Type B pancreatic cell (in vitro differentiated cells): ENCODE data around the gene SH2D4B. TPM values are rescaled to one million over a fixed set of nuclear protein-coding genes. Genes with fewer than 3 reads are reported as not detected.

ENCODE experiments used
- DNase-seq: peaks from one replicate; pipeline ENCODE4 v3.0.0; 2021; ENCODE audit warnings: mixed read lengths; ENCODE audit not compliant: unreplicated experiment; ENCODE audit errors: extremely low spot score
- H3K27ac Mint-ChIP-seq: 2 replicates; pipeline ENCODE4 v1.8.0; 2021; ENCODE audit warnings: mild to moderate bottlenecking, mixed read lengths
- H3K27me3 Mint-ChIP-seq: 2 replicates; pipeline ENCODE4 v1.8.0; 2021; ENCODE audit warnings: mixed read lengths
- H3K36me3 Mint-ChIP-seq: 2 replicates; pipeline ENCODE4 v1.8.0; 2021; ENCODE audit warnings: mixed read lengths
- H3K4me1 Mint-ChIP-seq: one replicate; pipeline ENCODE4 v1.8.0; 2021; ENCODE audit warnings: mixed read lengths; ENCODE audit not compliant: unreplicated experiment
- H3K4me3 Mint-ChIP-seq: 2 replicates; pipeline ENCODE4 v1.8.0; 2021; ENCODE audit warnings: mild to moderate bottlenecking, mixed read lengths
- H3K9me3 Mint-ChIP-seq: 2 replicates; pipeline ENCODE4 v1.8.0; 2021; ENCODE audit warnings: mixed read lengths
- total RNA-seq: library from RNA; stranded (reverse); gene quantifications from 2 replicates; pipeline ENCODE4 v1.2.1, GENCODE V29; 2021; ENCODE audit warnings: low replicate concordance
- TF ChIP-seq, protein P1 (sequence below): fragments of 200-600 bp; sonication (generic); conservative IDR thresholded peaks from 2 replicates; pipeline ENCODE4 v1.5.0; 2021; ENCODE audit warnings: antibody characterized with exemption, mild to moderate bottlenecking

The SH2D4B gene
- total RNA-seq, 1 donor from 2014 or later: 0.10 TPM

DNA sequence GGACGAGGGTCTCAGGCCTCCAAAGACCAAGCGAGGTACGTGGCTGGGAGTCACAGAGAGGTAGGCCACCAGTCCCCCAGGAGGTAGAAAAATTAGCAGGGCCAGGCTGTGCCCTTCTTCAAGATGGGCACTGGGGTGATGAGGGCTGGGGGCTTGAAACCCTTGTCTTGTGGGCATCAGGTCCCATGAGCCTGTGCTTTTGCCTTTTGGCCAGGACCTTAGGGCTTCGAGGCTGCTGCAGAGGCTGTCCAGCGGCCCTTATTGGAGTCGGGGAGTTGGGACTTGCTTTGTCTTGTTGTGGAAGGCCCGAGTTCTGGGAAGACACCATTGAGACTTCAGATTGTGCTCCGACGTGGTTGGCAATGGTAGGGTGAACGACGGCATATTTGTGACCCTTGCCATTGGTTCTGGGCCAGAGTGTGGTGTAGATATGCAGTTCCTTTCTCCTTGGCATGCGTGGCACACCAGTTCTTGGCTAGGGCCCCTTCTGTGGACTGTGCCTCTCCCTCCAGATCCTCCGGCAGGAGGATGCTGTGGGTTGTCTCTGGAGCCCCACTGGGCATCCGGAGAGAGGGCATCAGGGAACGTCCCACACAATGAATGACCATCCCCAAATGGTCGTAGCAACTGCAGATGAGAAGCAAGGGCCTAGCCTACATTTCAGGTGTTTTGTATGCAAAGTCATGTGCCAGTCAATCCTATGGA is 931 bp downstream of the SH2D4B start:
- peak; percentile 51 for DNase-seq
- peaks cover 3% of the 10 kb centered on the region for H3K27me3 Mint-ChIP-seq
- peaks cover 8% of the 10 kb centered on the region for H3K4me1 Mint-ChIP-seq
- H3K9me3 Mint-ChIP-seq: no peaks in the 10 kb centered on the region
- no peak overlapping the region for H3K4me3 Mint-ChIP-seq
- peaks cover 3% of the 10 kb centered on the region for H3K36me3 Mint-ChIP-seq
- H3K27ac Mint-ChIP-seq: no peak overlapping the region
- TF ChIP-seq, protein P1, sequence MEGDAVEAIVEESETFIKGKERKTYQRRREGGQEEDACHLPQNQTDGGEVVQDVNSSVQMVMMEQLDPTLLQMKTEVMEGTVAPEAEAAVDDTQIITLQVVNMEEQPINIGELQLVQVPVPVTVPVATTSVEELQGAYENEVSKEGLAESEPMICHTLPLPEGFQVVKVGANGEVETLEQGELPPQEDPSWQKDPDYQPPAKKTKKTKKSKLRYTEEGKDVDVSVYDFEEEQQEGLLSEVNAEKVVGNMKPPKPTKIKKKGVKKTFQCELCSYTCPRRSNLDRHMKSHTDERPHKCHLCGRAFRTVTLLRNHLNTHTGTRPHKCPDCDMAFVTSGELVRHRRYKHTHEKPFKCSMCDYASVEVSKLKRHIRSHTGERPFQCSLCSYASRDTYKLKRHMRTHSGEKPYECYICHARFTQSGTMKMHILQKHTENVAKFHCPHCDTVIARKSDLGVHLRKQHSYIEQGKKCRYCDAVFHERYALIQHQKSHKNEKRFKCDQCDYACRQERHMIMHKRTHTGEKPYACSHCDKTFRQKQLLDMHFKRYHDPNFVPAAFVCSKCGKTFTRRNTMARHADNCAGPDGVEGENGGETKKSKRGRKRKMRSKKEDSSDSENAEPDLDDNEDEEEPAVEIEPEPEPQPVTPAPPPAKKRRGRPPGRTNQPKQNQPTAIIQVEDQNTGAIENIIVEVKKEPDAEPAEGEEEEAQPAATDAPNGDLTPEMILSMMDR: no peak

DNA sequence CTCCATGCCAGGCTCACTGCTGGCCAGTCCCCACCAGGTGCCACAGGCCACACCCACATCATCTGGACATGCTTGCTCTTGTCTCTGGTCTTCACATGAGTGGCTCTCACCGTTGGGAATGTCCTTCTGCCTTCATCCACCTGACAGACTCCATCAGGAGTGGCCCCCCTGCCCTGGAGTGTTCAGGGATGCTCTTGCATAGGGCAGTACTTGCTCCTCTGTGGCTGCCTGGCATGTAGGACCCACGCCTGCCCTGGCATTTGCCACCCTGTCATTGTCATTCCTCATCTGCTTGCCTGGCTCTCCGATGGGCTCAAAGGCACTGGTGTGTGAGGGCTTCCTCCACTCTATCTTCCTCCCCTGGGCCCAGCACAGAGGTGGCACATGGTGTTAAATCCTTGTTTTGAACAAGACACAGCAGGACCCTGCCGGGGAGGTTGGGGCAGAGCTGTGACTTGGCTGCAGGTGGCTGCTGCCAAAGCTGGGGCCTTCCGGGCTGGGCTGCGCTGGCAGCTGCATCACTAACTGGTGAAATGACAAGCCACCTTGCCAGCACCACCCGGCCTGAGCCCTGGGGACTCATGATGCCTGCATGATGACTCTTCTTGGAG is 1.8 kb downstream of the SH2D4B start:
- Mint-ChIP-seq H3K27ac (no peak overlapping the region), H3K27me3 (peaks cover 3% of the 10 kb centered on the region)

DNA sequence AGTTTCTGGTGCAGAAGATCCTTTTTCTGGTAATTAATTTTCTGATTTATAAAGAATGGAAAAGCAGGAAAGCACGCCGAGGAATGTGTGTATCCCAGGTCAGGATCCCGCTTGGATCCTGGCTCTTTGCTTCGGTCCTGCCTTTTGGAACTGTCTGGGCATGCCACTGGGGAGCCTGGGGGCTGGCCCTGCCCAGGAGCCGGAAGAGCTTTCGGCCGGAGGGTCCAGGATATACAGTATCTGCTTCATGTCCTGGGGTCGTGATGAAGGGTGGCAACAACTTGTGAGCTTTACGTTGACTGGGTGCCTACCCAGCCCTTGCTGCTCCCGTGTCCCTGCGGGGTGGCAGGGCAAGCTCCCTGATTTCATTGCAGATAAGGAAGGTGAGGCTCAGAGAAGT is 2.4 kb downstream of the SH2D4B start:
- H3K36me3 Mint-ChIP-seq: peaks cover 3% of the 10 kb centered on the region
- no peaks in the 10 kb centered on the region for H3K9me3 Mint-ChIP-seq
- H3K4me1 Mint-ChIP-seq: peaks cover 8% of the 10 kb centered on the region
- H3K27ac Mint-ChIP-seq: no peak overlapping the region
- no peak overlapping the region for H3K4me3 Mint-ChIP-seq
- TF ChIP-seq, protein P1: no peak
- no peak for DNase-seq
- H3K27me3 Mint-ChIP-seq: peaks cover 3% of the 10 kb centered on the region

More for the DNA sequence above, 1.8 kb downstream of the SH2D4B start:
- peak; percentile 47 for DNase-seq
- Mint-ChIP-seq H3K9me3 (no peaks in the 10 kb centered on the region), H3K36me3 (peaks cover 3% of the 10 kb centered on the region), H3K4me1 (peaks cover 8% of the 10 kb centered on the region), H3K4me3 (no peak overlapping the region)
- TF ChIP-seq, protein P1: no peak

DNA sequence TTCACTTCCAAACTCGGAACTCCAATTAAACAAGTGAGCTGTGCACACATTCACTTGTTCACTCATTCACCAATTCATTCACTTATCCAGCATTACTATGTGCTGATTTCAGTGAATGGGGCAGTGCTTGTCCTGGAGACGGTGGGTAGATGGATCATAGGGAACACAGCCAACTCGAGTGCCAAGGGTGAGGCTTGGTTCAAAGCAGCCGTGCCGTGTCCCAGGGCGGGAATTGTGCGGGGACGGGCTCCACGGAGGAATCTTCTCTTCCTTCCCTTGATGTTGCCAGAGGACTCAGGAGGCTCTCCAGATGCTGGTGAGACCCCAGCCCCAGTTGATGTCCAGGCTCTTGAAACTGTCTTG is 2.9 kb downstream of the SH2D4B start:
- TF ChIP-seq, protein P1: no peak
- H3K9me3 Mint-ChIP-seq: no peaks in the 10 kb centered on the region

DNA sequence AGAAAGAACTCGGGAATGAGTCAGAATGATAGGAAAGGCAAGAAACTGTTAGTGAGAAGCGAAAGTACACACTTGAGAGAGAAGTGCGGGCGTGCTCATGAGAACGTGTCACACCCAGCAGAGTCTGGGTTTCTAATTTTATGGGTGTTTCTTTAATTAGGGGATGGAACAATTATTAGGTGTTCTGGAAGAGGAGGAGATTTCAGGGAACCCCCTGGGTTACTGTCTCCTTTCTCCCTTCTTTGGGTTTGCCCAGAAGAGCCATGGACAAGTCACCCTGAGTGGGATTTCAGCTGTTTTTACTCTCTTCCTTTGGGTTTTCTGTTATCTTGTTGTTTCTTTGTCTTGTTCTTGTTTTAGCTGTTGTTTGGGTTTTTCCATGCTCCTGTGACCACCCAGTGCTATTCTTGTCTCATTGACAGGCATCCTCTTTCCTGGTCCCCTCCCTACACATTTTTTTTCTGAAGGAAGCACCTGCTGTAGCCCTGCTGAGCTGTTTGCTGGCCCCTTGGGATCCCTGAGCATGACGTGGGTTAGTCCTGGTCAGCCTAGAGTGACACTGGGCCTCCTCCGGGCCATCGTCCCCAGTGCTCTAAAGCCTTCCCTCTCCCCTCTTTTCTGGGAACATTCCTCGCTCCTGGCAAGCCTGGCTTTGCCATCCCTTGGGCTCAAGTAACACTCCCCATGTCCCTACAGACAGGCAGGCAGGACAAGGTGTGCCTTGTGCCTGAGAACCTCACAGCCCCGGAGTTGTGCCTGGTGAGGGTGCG is 3.5 kb downstream of the SH2D4B start:
- TF ChIP-seq, protein P1: no peak
- peaks cover 8% of the 10 kb centered on the region for H3K4me1 Mint-ChIP-seq
- H3K27me3 Mint-ChIP-seq: peaks cover 8% of the 10 kb centered on the region
- no peaks in the 10 kb centered on the region for H3K9me3 Mint-ChIP-seq
- H3K27ac Mint-ChIP-seq: no peak overlapping the region
- no peak for DNase-seq
- no peaks in the 10 kb centered on the region for H3K36me3 Mint-ChIP-seq
- no peak overlapping the region for H3K4me3 Mint-ChIP-seq

More for the DNA sequence above, 2.9 kb downstream of the SH2D4B start:
- no peak overlapping the region for H3K4me3 Mint-ChIP-seq
- peaks cover 7% of the 10 kb centered on the region for H3K27me3 Mint-ChIP-seq
- H3K4me1 Mint-ChIP-seq: peaks cover 8% of the 10 kb centered on the region
- peaks cover under 1% of the 10 kb centered on the region for H3K36me3 Mint-ChIP-seq
- H3K27ac Mint-ChIP-seq: no peak overlapping the region
- DNase-seq: no peak
